ENCODE results near the gene PLXNA4.

- TF ChIP-seq POLR2A (IDR thresholded peaks at IDR 0.05; ENCODE audit: extremely low read depth, insufficient read length): no peak
- TF ChIP-seq, protein P1, sequence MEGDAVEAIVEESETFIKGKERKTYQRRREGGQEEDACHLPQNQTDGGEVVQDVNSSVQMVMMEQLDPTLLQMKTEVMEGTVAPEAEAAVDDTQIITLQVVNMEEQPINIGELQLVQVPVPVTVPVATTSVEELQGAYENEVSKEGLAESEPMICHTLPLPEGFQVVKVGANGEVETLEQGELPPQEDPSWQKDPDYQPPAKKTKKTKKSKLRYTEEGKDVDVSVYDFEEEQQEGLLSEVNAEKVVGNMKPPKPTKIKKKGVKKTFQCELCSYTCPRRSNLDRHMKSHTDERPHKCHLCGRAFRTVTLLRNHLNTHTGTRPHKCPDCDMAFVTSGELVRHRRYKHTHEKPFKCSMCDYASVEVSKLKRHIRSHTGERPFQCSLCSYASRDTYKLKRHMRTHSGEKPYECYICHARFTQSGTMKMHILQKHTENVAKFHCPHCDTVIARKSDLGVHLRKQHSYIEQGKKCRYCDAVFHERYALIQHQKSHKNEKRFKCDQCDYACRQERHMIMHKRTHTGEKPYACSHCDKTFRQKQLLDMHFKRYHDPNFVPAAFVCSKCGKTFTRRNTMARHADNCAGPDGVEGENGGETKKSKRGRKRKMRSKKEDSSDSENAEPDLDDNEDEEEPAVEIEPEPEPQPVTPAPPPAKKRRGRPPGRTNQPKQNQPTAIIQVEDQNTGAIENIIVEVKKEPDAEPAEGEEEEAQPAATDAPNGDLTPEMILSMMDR (IDR thresholded peaks at IDR 0.05; ENCODE audit: low read depth, low read length): no peak
- TF ChIP-seq MYC (IDR thresholded peaks at IDR 0.05; ENCODE audit: low read depth, low read length): no peak
These were observed 459.9 kb downstream of the PLXNA4 start for GRCh38 chr7:132116369-132116768.
